Colonic mucosa (tissue), 4 donors: ENCODE measurements around the gene TIMM8B. TPM values are rescaled to one million over a fixed set of nuclear protein-coding genes. Genes with fewer than 3 reads are reported as not detected.
A peak's percentile ranks its signal among the peaks of the same experiment; 100 is the strongest.

Source experiments
- DNase-seq: peaks from one replicate; pipeline ENCODE4 v3.0.0-alpha.2; 2020
- H3K27ac ChIP-seq: fragments of 200-600 bp; one replicate; pipeline ENCODE4 v1.8.0; 2021
- H3K27me3 ChIP-seq: fragments of 200-600 bp; one replicate; pipeline ENCODE4 v1.8.0; 2021
- H3K36me3 ChIP-seq: fragments of 200-600 bp; one replicate; pipeline ENCODE4 v1.8.0; 2021
- H3K4me1 ChIP-seq: fragments of 200-600 bp; one replicate; pipeline ENCODE4 v1.8.0; 2021; ENCODE audit warnings: mild to moderate bottlenecking
- H3K4me3 ChIP-seq: fragments of 200-600 bp; one replicate; pipeline ENCODE4 v1.8.0; 2021
- H3K9ac ChIP-seq, 2 donors: one replicate each; pipeline ENCODE4 v1.7.0; 2013; ENCODE audit warnings: control low read depth in 2 of 2, low read depth in 2 of 2, low read length in 2 of 2
- H3K9me3 ChIP-seq: fragments of 200-600 bp; one replicate; pipeline ENCODE4 v1.8.0; 2021
- CTCF ChIP-seq: fragments of 200-600 bp; IDR thresholded peaks from one replicate; pipeline ENCODE4 v1.8.0; 2022; ENCODE audit warnings: antibody characterized with exemption, mild to moderate bottlenecking
- intact Hi-C: fragments of 100-400 bp; cut with DNase I; formaldehyde crosslinking; loops from one replicate; pipeline ENCODE4 v1.14.1; 2022
- total RNA-seq, 2 donors: library from RNA; stranded (reverse); fragmentation: NEBNext Ultra II Directional in 1 of 2; extraction: Animal tissue kit (Norgen Biotek cat#: 25700) in 1 of 2; gene quantifications; one replicate each; pipeline ENCODE4 v1.2.1, GENCODE V29; 2021
- donor health status: healthy.
- donor health status: DM: no; HTN: no; CAD: no.
- donor health status: DM: no; HTN: no; CAD: no.

The TIMM8B gene
- total RNA-seq, 2 donors from 2014 or later = 40.7 to 93.9 TPM

GRCh38 chr11:112114460-112114859, 27.9 kb upstream of the TIMM8B start:
- Histone ChIP-seq H3K36me3 (no peaks in the 10 kb centered on the region), H3K27ac (no peak overlapping the region), H3K27me3 (no peaks in the 10 kb centered on the region), H3K9ac (no peak overlapping the region), H3K4me3 (no peak overlapping the region), H3K4me1 (no peaks in the 10 kb centered on the region), H3K9me3 (no peaks in the 10 kb centered on the region)
- no peak for TF ChIP-seq CTCF
- intact Hi-C loops = loop anchor here (5.0 kb wide), 1 partner anchor 163 kb away; no protein-coding TSS in a partner anchor
- DNase-seq = no peak

GRCh38 chr11:112113539-112114457, 27.2 kb upstream of the TIMM8B start:
- Histone ChIP-seq H3K27ac (no peak overlapping the region), H3K4me3 (no peak overlapping the region), H3K36me3 (no peaks in the 10 kb centered on the region), H3K27me3 (no peaks in the 10 kb centered on the region), H3K4me1 (no peaks in the 10 kb centered on the region), H3K9me3 (no peaks in the 10 kb centered on the region), H3K9ac (peak overlapping the region in 1 of 2 donors; percentile 46)
- intact Hi-C loops = loop anchor here (2.0 to 5.0 kb wide), 2 partner anchors 61 to 164 kb away; partner anchors contain the start of gene BCO2
- DNase-seq = no peak
- TF ChIP-seq CTCF = peak; percentile 49

GRCh38 chr11:112106070-112106469, 19.5 kb upstream of the TIMM8B start:
- Histone ChIP-seq H3K9ac (no peak overlapping the region), H3K9me3 (no peaks in the 10 kb centered on the region), H3K4me1 (no peaks in the 10 kb centered on the region), H3K36me3 (no peaks in the 10 kb centered on the region), H3K4me3 (no peak overlapping the region), H3K27me3 (no peaks in the 10 kb centered on the region), H3K27ac (no peak overlapping the region)
- intact Hi-C loops = no loop called here
- DNase-seq = no peak
- no peak for TF ChIP-seq CTCF

GRCh38 chr11:112103446-112103845, 16.9 kb upstream of the TIMM8B start:
- no peak for DNase-seq
- Histone ChIP-seq H3K36me3 (no peaks in the 10 kb centered on the region), H3K4me1 (no peaks in the 10 kb centered on the region), H3K27ac (no peak overlapping the region), H3K4me3 (no peak overlapping the region), H3K9me3 (no peaks in the 10 kb centered on the region), H3K9ac (no peak overlapping the region), H3K27me3 (no peaks in the 10 kb centered on the region)
- intact Hi-C loops = no loop called here
- no peak for TF ChIP-seq CTCF

GRCh38 chr11:112100462-112100861, 13.9 kb upstream of the TIMM8B start:
- H3K9me3 ChIP-seq = no peaks in the 10 kb centered on the region
- no peak for TF ChIP-seq CTCF
- no peaks in the 10 kb centered on the region for H3K4me1 ChIP-seq
- no peak overlapping the region for H3K27ac ChIP-seq
- H3K4me3 ChIP-seq = no peak overlapping the region
- no peaks in the 10 kb centered on the region for H3K36me3 ChIP-seq
- H3K9ac ChIP-seq = no peak overlapping the region
- H3K27me3 ChIP-seq = no peaks in the 10 kb centered on the region
- intact Hi-C loops = no loop called here
- DNase-seq = no peak
